IPS-11a (cell line): ENCODE measurements around the gene NAAA.
"Not testable (repeated sequence)": the region's sequence is repeated elsewhere in the genome, so short reads cannot be mapped to it uniquely, and the experiment has no call there.

Source experiments
- H3K4me3 ChIP-seq: one replicate; pipeline ENCODE4 v1.5.1; 2013; ENCODE audit warnings: low read depth, low read length, control low read depth

The NAAA gene

DNA sequence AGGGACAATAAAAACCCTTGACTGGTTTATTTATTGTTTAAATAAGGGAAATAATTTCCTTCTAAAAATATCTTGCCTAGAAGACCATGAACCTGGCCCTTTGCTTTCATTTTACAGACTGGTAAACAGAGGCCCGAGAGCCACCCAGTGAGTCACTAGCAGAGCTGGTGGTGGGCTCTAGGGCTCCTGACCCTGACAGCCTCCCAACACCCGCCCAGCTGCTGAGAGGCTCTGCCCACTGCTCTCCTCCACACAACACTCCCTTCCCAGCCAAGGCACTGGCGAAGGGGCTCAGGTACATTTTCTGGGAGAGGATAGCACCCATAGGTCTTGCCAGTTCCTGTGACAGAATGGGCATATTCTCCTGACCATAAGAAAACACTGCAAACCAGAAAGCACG lies 20.5 kb downstream of the NAAA start:
- H3K4me3 ChIP-seq, result no peak overlapping the region

DNA sequence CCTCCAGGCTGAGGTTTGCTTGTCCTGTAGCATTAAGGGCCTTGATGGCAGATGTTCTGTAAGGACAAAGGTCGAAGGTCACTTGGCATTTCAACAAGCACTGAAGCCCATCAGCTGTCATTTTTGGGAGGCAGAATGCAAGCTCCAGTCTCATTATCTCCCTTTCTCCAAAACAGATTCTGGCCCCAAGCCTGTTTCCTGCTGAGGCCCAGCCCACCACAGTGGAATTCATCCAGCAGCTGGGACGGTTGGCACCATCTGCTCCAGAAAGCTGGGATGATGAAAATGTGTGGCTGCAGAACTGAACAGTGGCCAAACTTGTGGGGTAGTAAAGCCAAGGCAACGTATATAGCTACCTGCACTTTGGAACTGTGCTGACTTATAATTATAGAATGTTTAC lies 20.9 kb downstream of the NAAA start:
- no peak overlapping the region for H3K4me3 ChIP-seq

DNA sequence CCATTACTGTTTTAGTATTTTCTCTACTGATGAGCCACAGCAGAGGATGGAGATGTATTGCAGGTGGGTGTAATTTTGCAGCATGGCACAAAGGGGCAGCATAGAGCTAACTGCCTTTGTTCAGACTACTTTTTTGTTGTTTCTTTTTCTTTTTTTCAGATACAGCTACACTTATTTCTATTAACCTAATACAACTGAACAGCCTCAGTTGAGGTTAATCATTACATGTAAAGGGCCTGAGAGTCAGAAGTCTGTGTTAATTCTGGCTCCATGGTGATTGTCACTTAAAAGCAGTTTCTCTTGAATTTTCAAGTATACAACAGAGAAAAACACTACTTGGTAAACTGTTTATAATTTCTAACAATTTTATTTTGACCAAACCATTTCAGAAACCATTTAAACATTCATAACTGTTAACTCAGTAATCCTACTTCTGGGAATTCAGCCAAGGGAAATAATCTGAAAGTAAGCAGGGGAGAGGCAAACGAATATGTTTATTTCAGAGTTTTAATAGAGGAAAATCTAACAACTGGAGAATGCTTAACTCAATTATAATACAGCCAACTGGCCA lies 24.6 kb downstream of the NAAA start:
- H3K4me3 ChIP-seq, result no peak overlapping the region

DNA sequence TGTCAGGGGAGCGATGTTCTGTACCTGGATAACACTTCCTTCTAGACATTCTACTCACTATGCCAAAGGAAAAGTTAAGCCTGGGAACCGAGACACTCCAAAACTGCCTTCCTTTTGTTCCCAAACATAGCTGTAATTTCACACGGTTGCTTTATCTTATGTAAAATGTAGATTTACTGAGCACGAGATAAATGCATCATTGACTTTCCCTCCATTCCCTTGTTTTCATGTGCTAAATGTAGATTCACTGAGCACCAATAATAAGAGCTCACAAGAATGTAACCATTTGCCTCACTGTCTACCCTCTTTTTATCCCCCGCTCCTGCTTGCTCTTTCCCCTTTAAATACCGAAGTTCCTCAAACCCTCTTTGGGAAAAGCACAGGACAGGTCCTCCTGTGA lies 27.8 kb downstream of the NAAA start:
- H3K4me3 ChIP-seq, result no peak overlapping the region

DNA sequence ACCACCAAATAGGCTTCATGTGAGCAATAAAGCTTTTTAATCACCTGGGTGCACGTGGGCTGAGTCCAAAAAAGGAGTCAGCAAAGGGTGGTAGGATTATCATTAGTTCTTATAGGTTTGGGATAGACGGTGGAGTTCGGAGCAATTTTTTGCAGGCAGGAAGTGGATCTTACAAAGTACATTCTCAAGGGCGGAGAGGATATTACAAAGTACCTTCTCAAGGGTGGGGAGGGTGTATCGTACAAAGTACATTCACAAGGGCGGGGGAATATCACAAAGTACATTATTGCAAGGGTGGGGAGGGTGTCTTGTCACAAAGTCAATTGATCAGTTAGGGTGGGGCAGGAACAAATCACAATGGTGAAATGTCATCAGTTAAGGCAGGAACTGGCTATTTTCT lies 30.0 kb downstream of the NAAA start:
- H3K4me3 ChIP-seq, result not testable (repeated sequence)

DNA sequence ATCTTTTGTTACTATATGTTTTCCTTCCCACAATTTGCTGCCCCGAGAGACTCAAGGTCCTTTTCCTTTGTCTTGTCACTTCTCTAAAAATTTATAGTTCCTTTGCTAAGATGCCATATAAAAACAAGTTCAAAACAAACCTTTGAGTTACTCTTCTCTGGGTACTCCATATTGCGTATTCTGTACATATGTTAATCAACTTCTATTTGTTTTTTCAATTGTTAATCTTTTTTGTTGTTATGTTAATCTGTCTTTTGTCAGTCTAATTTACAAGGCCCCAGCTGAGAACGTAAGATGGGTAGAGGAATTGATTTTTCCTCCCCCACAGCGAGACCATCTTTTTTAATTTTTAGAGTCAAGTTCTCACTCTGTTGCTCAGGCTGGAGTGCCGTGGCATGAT lies 31.4 kb downstream of the NAAA start:
- H3K4me3 ChIP-seq, result no peak overlapping the region

DNA sequence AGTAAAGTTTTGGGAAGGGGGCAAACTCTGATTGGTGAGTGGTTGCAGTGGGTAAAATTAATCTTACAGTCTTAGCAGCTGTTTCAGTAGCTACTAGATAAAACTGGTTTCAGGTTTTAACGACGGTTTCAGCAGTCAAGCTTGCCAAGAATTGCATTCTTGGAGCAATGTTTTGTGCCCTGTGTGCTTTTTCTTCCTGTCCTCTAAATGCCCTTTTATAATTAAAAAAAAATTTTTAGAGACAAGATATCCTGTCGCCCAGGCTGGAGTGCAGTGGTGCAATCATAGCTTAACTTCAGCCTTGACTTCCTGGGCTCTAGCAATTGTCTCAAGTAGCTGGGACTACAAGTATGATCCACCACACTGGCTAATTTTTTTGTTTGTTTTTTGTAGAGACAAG lies 32.3 kb downstream of the NAAA start:
- no peak overlapping the region for H3K4me3 ChIP-seq

DNA sequence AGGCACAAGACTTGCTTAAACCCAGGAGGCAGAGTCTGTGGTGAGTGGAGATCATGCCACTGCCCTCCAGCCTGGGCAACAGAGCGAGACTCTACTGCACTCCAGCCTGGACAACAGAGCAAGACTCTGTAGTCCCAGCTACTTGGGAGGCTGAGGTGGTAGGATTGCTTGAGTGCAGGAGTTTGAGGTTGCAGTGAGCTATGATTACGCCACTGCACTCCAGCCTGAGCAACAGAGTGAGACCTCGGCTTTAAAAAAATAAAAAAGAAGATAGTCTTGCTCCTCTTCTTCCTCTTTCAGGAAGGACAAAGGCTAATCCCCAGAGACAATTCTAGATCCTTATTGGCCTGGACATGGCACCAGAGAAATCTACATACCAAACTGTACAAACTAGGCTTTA lies 32.8 kb downstream of the NAAA start:
- H3K4me3 ChIP-seq, result no peak overlapping the region

DNA sequence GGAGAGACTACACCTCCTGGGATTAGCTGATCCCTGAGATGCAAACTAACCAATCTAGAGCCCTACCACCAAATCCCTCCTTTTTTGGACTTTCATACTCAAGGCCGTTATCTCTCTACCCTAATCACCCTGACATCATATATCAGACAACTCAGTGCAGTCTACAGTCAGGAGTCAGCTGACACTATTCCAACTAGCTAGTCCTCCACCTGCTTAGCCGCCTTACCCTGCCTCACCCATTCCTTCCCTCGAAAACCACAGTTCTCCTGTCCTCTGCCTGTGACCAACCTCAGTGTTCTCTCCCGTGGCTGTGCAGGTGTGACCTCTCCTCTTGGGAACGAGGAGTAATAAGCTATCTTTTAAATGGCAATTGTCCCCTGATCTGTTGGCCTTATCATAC lies 36.7 kb downstream of the NAAA start:
- H3K4me3 ChIP-seq, result no peak overlapping the region

DNA sequence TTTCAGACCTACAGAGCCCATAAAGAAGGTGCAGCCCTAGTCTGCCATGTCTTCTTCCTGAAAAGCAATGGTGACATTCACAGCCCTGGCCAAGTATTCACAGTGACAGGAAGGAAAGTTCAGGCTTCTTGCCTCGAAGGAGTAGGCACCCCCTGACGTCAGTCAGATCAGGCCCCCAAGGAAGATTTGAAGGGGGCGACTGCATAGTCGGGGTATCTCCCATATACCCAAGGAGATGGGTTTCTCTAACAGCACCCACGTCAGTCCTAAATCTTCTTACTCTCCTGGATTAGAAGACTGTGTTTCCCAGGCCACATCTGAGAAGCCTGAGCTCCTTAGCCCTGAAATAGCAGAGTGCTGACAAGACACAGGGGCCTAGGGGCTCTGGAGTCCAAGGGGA lies 38.5 kb downstream of the NAAA start, which contains the start of gene PPEF2:
TSS of gene PPEF2 (minus strand) at position 101 of the 400 bp plus-strand sequence. CDS start 6,127 bp downstream, outside the sequence.
- no peak within 1 kb of the TSS for H3K4me3 ChIP-seq

DNA sequence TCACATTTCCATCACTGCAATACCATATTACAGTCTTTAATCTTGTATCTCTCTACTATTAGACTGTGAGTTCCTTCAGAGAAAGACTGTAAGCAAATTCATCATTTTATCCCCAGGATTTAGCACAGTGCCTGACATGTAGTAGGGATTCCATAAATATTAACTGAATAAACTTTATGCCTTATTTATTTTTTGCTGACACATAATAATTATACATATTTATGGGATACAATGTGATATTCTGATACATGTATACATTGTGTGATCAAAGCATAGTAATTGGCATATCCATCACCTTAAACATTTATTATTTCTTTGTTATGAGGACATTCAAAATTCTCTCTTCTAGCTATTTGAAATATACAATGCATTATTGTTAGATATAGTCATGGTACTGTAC lies 42.3 kb downstream of the NAAA start:
- H3K4me3 ChIP-seq, result no peak overlapping the region

DNA sequence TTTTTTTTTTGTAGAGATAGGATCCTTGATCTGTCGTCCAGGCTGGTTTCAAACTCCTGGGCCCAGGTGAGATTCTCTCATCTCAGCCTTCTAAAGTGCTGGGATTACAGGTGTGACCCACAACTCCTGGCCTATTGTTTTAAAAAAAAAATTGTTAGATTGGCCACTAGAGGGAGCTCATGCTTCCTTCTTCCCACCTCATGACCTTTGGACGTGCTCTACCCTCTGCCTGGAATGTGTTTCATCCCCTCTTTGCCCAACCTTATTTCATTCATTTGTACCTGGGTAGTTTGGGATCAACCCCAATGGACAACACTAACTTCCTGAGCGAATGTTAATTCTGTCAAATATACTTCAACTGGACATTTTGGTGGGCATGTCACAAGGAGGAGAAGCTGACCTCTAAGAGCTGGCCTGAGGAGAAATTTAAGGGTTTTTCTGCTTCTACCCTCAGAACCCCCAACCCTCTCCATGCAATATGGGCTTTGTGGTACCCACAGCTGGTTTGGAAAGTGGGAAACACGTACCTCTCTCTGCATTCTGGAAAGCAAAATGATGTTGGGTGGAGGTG lies 45.0 kb downstream of the NAAA start:
- H3K4me3 ChIP-seq, result no peak overlapping the region

DNA sequence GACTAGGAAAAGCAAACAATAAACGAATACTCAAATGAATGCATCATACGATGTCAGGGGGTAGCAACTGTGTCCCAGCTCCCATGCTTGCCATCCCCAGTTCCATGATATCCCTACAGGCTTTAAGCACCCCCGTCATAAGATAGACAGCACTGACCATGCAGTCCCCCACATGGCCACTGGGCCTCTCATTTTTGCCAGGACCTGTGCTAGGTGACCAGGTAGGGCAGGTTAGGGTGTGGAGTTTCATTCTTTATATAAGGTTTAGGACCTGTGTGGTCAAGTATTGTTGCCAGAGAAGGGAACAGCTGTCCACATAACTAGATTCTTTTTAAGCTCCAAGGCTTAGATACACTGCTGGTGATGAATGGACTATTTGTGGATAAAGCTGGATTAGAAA lies 48.3 kb downstream of the NAAA start:
- H3K4me3 ChIP-seq, result no peak overlapping the region

DNA sequence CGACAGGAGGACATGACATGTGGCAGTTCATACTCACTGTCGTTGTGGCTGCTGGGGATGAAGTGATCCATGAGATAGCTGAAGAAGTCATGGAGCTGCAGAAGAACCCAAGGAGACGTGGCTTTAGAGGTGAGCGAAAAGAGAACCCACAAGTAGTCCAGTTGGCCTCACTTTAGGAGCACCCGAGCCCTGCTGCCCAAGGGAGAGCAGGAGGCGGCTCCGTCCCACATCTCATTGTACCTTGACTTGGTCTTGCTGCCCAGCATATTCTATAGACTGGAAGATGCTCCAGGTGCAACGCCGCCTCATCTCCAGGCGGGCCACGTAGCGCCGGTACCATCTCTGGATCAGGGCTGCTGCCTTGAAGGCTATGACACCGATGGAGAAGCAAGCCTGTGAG lies 49.2 kb downstream of the NAAA start:
- H3K4me3 ChIP-seq, result no peak overlapping the region

DNA sequence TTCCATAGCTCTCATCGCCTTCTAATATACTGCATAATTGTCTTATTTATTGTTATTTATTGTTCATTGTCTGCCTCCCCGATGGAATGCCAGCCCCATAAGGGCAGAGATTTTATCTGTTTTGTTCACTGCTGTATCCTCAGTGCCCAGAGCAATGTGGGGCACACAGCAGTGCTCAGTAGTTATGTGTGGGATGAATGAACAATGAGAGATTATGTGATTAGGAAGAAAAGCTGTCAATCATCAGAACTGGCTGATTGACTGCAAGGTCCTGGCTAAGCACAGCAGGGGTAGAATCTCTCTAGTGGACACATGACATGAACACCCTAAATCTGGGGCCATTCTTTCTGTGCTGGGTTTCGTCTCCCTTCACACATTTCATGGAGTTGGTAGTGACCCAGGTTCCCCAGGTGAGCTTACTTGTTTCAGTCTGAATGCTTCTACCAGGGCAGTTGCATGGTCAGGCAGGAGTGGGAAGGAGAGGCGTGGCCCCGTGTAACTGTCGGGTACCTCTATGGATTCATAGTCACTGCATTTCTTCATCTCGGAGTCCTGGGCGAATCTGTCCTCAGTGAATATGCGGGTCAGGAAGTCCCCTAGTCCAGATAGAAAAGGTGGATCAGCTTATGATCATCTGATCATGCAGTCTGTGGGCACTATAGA lies 51.1 kb downstream of the NAAA start:
- no peak overlapping the region for H3K4me3 ChIP-seq

DNA sequence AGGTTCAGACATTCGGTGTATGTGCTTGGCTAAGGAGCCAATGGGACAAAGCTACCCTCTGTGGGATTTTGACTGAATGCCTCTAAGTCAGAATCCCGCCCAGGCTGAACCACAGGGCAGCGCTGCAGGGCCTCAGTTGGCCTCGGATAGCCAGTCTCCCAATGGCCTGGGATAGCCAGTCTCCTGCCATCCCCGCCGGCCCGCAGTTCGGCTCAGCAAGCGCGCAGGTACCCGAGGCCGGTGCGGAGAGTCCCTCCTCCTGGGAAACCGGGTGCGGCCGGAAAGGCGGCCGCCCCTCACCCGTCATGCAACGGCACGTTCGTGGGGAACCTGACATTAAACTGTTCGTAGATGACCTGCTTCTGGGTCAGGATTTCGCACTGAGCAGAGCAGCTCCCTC lies 54.7 kb downstream of the NAAA start:
- no peak overlapping the region for H3K4me3 ChIP-seq

DNA sequence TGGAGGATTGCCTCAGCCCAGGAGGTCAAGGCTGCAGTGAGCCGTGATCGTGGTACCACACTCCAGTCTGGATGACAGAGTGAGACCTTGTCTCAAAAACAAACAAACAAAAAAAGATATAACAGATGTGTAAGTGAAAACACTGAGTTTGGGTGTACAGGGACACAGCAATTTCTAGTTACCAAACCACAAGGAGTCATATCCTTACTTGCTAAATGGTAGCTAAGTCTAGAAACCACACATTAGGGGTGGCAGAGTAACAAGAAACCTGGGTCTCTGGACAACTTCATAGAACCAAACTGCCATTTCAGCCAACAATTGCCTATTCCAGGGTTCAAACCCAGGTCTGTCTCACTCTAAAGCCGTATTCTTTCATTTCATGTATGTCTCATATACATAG lies 59.3 kb downstream of the NAAA start:
- H3K4me3 ChIP-seq, result no peak overlapping the region

DNA sequence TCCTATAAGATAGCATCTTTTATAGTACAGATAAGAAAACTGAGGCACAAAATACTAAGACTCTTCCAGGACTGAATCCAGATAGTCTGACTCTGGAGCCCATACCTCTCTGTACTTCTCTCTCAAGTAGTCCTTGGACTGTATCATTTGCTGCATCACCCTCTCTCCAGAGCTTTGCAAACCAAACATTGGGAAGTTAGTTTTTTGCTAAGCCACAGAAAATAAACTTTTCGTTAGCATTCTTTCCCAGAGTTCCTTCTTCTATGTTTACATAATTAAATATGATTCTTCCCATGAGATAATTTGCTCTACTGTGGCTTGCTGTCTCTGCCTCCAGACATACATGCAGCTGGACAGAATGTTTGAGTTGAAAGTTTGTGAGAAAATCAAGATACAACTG lies 60.5 kb downstream of the NAAA start:
- no peak overlapping the region for H3K4me3 ChIP-seq

DNA sequence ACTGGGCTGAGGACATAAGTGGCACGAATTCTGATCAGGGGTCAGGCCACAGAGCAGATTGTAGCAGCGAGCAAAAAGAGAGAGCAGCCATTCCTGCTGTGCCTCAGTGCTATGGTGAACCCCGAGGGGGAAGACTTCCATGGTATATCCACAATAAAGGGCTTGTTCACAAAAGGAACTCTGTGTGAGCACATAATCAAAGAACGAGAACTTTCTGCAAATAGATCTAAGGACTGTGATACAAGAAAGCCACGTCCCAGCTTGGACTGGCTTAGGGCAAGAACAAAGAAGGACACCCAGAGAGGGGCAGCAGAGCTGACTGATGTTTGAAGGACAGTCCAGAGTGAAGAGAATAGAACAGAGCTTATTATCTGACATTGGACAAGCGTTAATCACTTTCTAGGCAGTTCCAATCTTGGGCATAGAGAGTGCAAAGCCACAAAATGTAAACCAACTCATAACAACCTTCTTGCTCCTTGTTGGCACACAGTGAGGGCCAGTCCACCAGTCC lies 62.5 kb downstream of the NAAA start:
- no peak overlapping the region for H3K4me3 ChIP-seq

DNA sequence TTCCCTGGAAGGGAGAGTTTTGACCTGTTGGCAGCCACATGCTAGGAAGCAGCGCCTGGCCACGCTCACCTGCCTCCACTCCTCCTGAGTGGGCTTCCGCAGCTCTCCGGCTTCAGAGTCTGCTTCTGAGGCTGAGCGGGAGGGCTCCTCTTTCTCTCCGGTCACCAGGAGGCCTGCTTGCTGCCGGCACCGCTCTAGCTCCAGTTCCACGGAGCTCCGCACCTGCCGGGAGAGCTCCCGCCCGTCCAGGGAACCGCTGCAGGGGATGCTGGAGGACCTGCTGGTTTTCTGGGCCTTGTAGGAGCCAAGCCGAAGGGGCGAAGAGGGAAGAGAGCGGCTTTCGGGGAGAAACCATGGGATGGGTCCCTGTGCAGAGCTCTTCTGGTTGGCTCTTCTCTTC lies 64.6 kb downstream of the NAAA start:
- H3K4me3 ChIP-seq, result no peak overlapping the region

DNA sequence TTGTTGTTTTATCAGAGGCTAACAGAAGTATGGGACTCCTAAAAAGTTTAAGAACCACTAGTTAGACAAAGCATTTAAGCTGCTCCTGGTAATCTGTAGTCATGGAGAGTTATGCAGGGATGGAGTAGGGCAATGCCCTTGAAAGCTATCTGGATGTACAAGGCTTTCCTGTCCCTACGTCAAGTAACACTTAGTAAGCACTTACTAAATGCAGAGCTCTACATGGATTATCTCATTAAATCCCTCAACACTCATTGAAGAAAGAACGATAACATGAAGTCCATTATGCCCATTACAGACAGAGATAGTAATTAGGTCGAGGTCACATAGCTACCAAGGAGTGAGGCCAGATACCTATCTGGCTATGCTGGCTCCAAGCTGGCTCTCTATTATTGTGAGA lies 71.7 kb downstream of the NAAA start:
- H3K4me3 ChIP-seq, result no peak overlapping the region

DNA sequence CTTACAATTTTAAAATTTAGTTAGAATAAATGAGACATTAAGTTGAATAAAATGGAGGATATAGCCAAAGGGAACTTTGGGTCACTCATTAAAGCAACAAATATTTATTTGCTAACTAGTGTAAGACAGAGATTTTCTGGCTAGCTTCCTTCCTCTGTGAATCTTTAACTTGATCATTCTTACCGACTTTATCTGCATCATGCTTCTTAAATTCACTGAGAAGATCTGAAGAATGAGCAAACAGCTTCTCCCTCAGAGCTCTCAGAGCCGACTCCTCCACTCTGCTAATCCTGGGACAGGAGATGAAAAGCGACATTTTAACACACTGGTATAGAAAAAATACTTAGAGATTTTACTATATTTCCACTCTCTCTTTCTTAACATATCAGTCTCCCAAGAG lies 73.7 kb downstream of the NAAA start:
- H3K4me3 ChIP-seq, result no peak overlapping the region
